Measurements from ENCODE around the gene RASGEF1C.

RASGEF1C gene

GRCh38 chr5:180079702-180080466 is 129.1 kb downstream of the RASGEF1C start:
- DNase-seq = no peak

GRCh38 chr5:180078348-180078747 is 130.7 kb downstream of the RASGEF1C start:
- no peak for DNase-seq

- DNase-seq = no peak
Observed at GRCh38 chr5:180077594-180078284, 131.3 kb downstream of the RASGEF1C start.

GRCh38 chr5:180075703-180076102 is 133.3 kb downstream of the RASGEF1C start:
- DNase-seq = no peak

- no peak for DNase-seq
Observed at GRCh38 chr5:180074462-180074861, 134.5 kb downstream of the RASGEF1C start.

GRCh38 chr5:180072556-180072955 is 136.5 kb downstream of the RASGEF1C start:
- DNase-seq = no peak

- no peak for DNase-seq
Observed at GRCh38 chr5:180072256-180072548, 136.8 kb downstream of the RASGEF1C start.

GRCh38 chr5:180071531-180072255 is 137.3 kb downstream of the RASGEF1C start, which contains the start of gene RNF130:
TSS of gene RNF130 (minus strand) at chr5:180071759. CDS start at chr5:180071702, 57 bp downstream.
- peak; percentile 88 for DNase-seq

GRCh38 chr5:180070756-180071530 is 138.1 kb downstream of the RASGEF1C start:
- peak; percentile 10 for DNase-seq

GRCh38 chr5:180069589-180070247 is 139.3 kb downstream of the RASGEF1C start:
- DNase-seq = no peak

GRCh38 chr5:180068519-180069090 is 140.4 kb downstream of the RASGEF1C start:
- DNase-seq = no peak

GRCh38 chr5:180067986-180068385 is 141.0 kb downstream of the RASGEF1C start:
- no peak for DNase-seq

GRCh38 chr5:180060192-180060591 is 148.8 kb downstream of the RASGEF1C start:
- DNase-seq = no peak

GRCh38 chr5:180059326-180059725 is 149.7 kb downstream of the RASGEF1C start:
- no peak for DNase-seq

GRCh38 chr5:180056153-180056552 is 152.9 kb downstream of the RASGEF1C start:
- no peak for DNase-seq

GRCh38 chr5:180054226-180054625 is 154.8 kb downstream of the RASGEF1C start:
- DNase-seq = no peak

GRCh38 chr5:180053061-180053602 is 155.9 kb downstream of the RASGEF1C start:
- DNase-seq = no peak

- DNase-seq = no peak
Observed at GRCh38 chr5:180052211-180052818, 156.7 kb downstream of the RASGEF1C start.

Data from activated naive CD4-positive, alpha-beta T cell treated with Interleukin-2 at 50 U/mL for 16 hours (primary cell).